GM19099 (cell line): ENCODE results near the gene CYP51A1.

ENCODE experiments used
- POLR2A ChIP-seq: IDR thresholded peaks from 3 replicates; pipeline ENCODE4 v1.6.1; 2011; ENCODE audit warnings: low read depth; ENCODE audit not compliant: insufficient read length; ENCODE audit errors: extremely low read depth

The CYP51A1 gene

DNA sequence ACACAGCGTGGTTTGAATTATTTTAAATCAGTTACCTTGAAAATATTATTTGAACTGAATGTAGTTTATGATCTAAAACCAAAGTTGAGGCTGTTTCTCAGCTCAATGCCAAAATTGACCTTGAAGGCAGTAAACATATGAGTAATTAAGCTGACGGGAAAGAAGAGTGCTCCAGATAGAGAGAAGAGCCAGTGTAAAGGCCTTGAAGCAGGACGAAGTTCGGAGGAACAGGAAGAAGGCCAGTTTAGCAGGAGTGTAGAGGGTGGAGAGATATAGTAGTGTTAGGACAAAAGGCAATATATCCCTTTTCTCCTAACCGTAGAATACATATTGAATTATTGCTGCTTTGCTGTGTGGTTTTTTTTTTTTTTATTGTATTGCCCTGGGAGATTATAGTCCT, 63.2 kb downstream of the CYP51A1 start:
- no peak for TF ChIP-seq POLR2A

DNA sequence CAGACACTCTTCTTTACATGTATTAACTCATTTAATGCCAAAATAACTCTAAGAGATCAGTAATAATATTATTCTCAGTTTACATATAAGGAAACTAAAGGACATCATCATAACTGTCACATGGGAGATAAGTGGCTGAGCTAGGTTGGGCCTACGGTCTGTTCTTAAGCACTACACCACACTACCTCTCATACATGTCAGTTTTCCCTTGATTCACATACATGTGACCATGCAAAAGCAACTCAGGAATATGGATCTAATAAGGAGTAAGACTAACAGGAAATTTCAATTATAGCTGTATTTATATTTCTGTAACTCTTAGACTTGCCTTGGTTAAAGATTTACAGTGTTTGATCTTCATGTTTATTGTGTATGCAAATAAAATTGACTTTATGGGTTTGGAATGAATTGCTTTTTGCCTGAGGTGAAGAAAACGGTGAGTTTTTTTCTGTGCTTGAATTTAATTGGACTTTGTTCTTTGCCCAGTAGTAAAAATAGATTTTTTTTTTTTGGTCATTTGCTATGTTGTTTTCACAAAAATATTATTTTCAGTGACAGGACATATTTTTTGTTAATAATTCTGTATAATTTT, 69.7 kb downstream of the CYP51A1 start:
- no peak for TF ChIP-seq POLR2A
